Activated CD8-positive, alpha-beta T cell treated with anti-CD3 and anti-CD28 coated beads for 36 hours (primary cell): ENCODE measurements around the gene MNT. TPM values are rescaled to one million over a fixed set of nuclear protein-coding genes. Genes with fewer than 3 reads are reported as not detected.

ENCODE experiments used
- ATAC-seq: fragments of 200-7000 bp; cut with Tn5 transposase; one replicate; pipeline ENCODE4 v1.10.0; 2021; ENCODE audit warnings: mild to moderate bottlenecking, moderate library complexity
- CTCF ChIA-PET: fragments of 350-600 bp; sonication (Branson Sonifier 250); formaldehyde crosslinking; loops from one replicate; lab custom pipeline; 2021; ENCODE audit warnings: antibody characterized with exemption; lab: Charles Lee
- POLR2A ChIA-PET: fragments of 350-600 bp; sonication (Branson Sonifier 250); formaldehyde crosslinking; loops from one replicate; lab custom pipeline; 2021; ENCODE audit warnings: antibody characterized with exemption; lab: Charles Lee
- DNase-seq: peaks from one replicate; pipeline ENCODE4 v3.0.0-alpha.2; 2020
- H3K27ac Mint-ChIP-seq: one replicate; pipeline ENCODE4 v1.8.0; 2021; ENCODE audit warnings: mild to moderate bottlenecking, mixed read lengths
- H3K27me3 Mint-ChIP-seq: one replicate; pipeline ENCODE4 v1.8.0; 2021; ENCODE audit warnings: mixed read lengths
- H3K36me3 Mint-ChIP-seq: one replicate; pipeline ENCODE4 v1.8.0; 2021; ENCODE audit warnings: low read depth, mixed read lengths
- H3K4me1 Mint-ChIP-seq: one replicate; pipeline ENCODE4 v1.8.0; 2021; ENCODE audit warnings: low read depth, mixed read lengths
- H3K4me3 Mint-ChIP-seq: one replicate; pipeline ENCODE4 v1.8.0; 2021; ENCODE audit warnings: mild to moderate bottlenecking, moderate library complexity, mixed read lengths
- H3K9me3 Mint-ChIP-seq: one replicate; pipeline ENCODE4 v1.8.0; 2021; ENCODE audit warnings: mixed read lengths
- intact Hi-C: fragments of 100-400 bp; cut with micrococcal nuclease; formaldehyde crosslinking; loops from one replicate; pipeline ENCODE4 v1.10.0; 2022
- total RNA-seq, 2 experiments: library from RNA; stranded (reverse); gene quantifications; one replicate each; pipeline ENCODE4 v1.2.3, GENCODE V29; 2021
- TF ChIP-seq, protein P1 (sequence below): fragments of 200-600 bp; IDR thresholded peaks from one replicate; pipeline ENCODE4 v1.8.0; 2022; ENCODE audit warnings: antibody characterized with exemption, mild to moderate bottlenecking

The MNT gene
- total RNA-seq, 2 experiments from 2014 or later: 21.6 to 23.1 TPM

DNA sequence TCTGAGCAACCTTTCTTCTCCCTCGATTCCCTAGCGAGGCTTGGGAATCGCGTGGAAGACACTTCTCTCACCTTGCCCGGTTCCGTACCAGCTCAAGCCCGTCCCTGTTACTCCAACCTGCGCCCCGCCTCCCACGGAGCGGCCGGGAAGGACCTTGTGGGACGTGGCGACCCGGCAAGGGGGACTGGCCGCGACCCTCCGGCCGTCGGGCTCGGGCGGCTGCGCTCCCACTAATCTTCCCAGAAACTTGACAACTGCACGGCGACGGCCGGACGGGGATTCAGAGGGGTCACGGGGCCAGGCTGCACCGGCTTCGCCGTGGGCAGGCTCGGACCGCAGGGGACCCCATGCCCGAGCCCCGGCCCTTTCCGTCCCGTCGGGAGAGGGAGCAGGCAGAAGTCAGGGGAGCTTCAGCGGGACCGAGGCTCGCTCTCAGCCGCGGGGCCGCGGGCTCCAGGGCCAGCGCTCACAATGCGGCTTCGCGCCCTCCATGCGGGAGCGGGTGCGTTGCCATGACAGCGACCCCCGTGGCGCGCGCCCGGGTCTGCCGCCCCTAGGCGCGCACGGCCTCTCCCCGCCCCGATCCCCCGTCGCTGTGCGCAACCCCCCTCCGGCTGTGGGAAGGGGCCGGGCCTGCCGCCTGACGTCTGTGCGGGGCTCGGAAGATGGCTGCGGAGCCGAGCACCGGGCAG is 63.9 kb downstream of the MNT start, which contains the start of gene SGSM2:
SGSM2 (plus strand) TSS at position 650 of the 692 bp plus-strand sequence. CDS start 188 bp downstream, outside the sequence.
- ATAC-seq: peak; percentile 63
- H3K27ac Mint-ChIP-seq: peak within 1 kb of the TSS; percentile 96

DNA sequence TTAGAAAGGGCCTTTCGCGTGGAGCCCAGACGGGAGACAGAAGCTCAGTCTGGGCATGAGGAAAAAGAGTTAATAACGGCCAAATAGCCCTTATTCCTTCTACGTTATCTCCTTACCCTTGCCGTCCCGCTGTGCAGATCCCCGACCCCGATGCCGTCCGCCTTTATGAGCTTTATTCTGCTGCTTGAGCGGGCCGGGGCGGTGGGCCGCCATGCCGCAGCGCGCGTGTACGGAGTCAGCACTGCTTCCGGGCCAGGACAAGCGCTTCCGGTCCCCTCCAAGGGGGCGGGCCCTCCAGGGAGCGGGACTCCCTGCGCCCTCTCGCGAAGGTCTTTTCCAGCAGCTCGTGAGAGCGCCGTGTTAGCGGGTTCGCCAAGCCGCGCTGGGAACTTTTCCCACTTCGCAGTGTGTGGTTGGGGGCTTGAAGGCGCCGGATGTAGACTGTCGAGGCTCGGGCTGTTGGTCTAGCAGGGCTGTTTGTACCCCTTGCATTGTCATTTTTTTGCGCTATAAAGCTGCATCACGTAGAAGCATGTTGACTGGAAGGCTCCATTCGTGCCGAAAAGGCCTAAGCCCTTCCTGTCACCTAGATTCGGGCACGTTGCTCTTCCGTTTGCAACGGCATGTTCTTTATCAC is 64.5 kb downstream of the MNT start, which contains the start of gene TSR1:
TSR1 (minus strand) TSS at position 243 of the 637 bp plus-strand sequence; CDS start at position 213, 30 bp downstream.
- CTCF ChIA-PET: interaction anchor here (0.7 to 3.3 kb wide), 8 partner anchors 17 to 282 kb away, joined by 3 to 20 read pairs (median 4); partner anchors contain the start of genes HIC1, SMG6 and SRR
- POLR2A ChIA-PET: interaction anchor here (0.7 to 10.5 kb wide), 21 partner anchors 9 to 848 kb away, joined by 3 to 114 read pairs (median 4); partner anchors contain the start of genes SMG6 and SRR

More for the DNA sequence above, 63.9 kb downstream of the MNT start, which contains the start of gene SGSM2:
- TF ChIP-seq, protein P1, sequence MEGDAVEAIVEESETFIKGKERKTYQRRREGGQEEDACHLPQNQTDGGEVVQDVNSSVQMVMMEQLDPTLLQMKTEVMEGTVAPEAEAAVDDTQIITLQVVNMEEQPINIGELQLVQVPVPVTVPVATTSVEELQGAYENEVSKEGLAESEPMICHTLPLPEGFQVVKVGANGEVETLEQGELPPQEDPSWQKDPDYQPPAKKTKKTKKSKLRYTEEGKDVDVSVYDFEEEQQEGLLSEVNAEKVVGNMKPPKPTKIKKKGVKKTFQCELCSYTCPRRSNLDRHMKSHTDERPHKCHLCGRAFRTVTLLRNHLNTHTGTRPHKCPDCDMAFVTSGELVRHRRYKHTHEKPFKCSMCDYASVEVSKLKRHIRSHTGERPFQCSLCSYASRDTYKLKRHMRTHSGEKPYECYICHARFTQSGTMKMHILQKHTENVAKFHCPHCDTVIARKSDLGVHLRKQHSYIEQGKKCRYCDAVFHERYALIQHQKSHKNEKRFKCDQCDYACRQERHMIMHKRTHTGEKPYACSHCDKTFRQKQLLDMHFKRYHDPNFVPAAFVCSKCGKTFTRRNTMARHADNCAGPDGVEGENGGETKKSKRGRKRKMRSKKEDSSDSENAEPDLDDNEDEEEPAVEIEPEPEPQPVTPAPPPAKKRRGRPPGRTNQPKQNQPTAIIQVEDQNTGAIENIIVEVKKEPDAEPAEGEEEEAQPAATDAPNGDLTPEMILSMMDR: no peak
- Mint-ChIP-seq H3K27me3 (no peaks in the 10 kb centered on the region), H3K4me3 (peak within 1 kb of the TSS; percentile 75), H3K36me3 (peaks cover 7% of the 10 kb centered on the region), H3K9me3 (no peaks in the 10 kb centered on the region), H3K4me1 (peaks cover 12% of the 10 kb centered on the region)
- ChIA-PET POLR2A (interaction anchor here (0.9 to 10.5 kb wide), 17 partner anchors 9 to 848 kb away, joined by 3 to 114 read pairs (median 4); partner anchors contain the start of genes SMG6 and SRR), CTCF (interaction anchor here (1.0 to 3.3 kb wide), 8 partner anchors 16 to 283 kb away, joined by 3 to 20 read pairs (median 4); partner anchors contain the start of genes HIC1, SMG6 and SRR)
- DNase-seq: peak; percentile 73
- intact Hi-C loops: loop anchor here (5.0 kb wide), 1 partner anchor 85 kb away; no protein-coding TSS in a partner anchor

DNA sequence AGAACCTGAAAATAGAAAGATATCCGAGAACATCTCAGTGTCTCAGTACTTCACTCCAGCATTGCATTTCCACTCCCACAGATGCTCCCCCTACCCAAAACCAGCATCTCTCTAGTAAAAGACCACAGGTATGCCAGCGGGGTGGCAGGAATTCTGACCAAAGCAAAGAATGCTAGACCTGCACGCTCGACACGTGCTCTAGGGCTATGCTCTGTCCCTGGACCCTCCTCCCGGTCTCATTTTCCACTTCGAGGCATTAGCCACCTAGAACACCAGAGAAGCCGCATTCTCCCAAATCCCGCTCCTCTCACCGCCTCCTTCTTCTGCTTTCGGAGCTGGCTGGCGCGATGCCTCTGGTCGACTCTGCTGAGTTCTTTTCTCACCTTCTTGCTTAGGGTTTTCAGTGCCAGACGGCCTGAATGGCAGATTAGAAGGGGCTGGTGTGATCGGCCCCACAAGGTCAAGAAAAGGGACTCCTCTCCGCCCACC is 65.1 kb downstream of the MNT start:
- ChIA-PET CTCF (interaction anchor here (0.7 to 3.3 kb wide), 7 partner anchors 18 to 281 kb away, joined by 3 to 20 read pairs (median 4); partner anchors contain the start of genes HIC1, SMG6 and SRR), POLR2A (interaction anchor here (0.7 to 10.5 kb wide), 21 partner anchors 8 to 847 kb away, joined by 3 to 114 read pairs (median 4); partner anchors contain the start of genes SMG6 and SRR)
- intact Hi-C loops: loop anchor here (5.0 kb wide), 1 partner anchor 83 kb away; no protein-coding TSS in a partner anchor
- TF ChIP-seq, protein P1: no peak
- H3K36me3 Mint-ChIP-seq: peaks cover 4% of the 10 kb centered on the region
- no peak for ATAC-seq
- H3K27ac Mint-ChIP-seq: peak overlapping the region; percentile 96
- H3K4me1 Mint-ChIP-seq: peaks cover 9% of the 10 kb centered on the region
- DNase-seq: no peak
- no peak overlapping the region for H3K4me3 Mint-ChIP-seq
- H3K27me3 Mint-ChIP-seq: no peaks in the 10 kb centered on the region
- no peaks in the 10 kb centered on the region for H3K9me3 Mint-ChIP-seq

More for the DNA sequence above, 64.5 kb downstream of the MNT start, which contains the start of gene TSR1:
- Mint-ChIP-seq H3K36me3 (peaks cover 4% of the 10 kb centered on the region), H3K9me3 (no peaks in the 10 kb centered on the region), H3K4me1 (peaks cover 9% of the 10 kb centered on the region), H3K27me3 (no peaks in the 10 kb centered on the region), H3K27ac (peak within 1 kb of the TSS; percentile 96), H3K4me3 (no peak within 1 kb of the TSS)
- intact Hi-C loops: loop anchor here (5.0 kb wide), 1 partner anchor 84 kb away; no protein-coding TSS in a partner anchor
- TF ChIP-seq, protein P1: no peak
- DNase-seq (peak; percentile 92), ATAC-seq (peak; percentile 88)

Other genes starting within 250 kb of the MNT start
- gene SMG6, start 97.3 kb downstream of the MNT start, total RNA-seq: 10 to 100 TPM; 39.6 to 40.4 TPM
- gene SRR, start 97.1 kb downstream of the MNT start, total RNA-seq: 10 to 100 TPM in 1 of 2 experiments, 1 to 10 TPM in 1; 9.6 to 12.7 TPM
- 10 to 100 TPM; 75.8 to 79.4 TPM for gene TSR1, start 64.6 kb downstream of the MNT start, total RNA-seq
- gene SGSM2, start 63.6 kb downstream of the MNT start, total RNA-seq: 10 to 100 TPM; 31.8 to 37.7 TPM
- 10 to 100 TPM; 47.9 to 50.3 TPM for gene METTL16, start 110.8 kb upstream of the MNT start, total RNA-seq
- gene PAFAH1B1, start 192.6 kb upstream of the MNT start, total RNA-seq: 100 to 1,000 TPM; 159 to 168 TPM